ENCODE results near the gene NME3.

GRCh38 chr16:1775006-1775845, 3.9 kb upstream of the NME3 start:
- TF ChIP-seq CTCF (conservative IDR thresholded peaks at IDR 0.05) (no peak), EZH2 (IDR thresholded peaks at IDR 0.05; ENCODE audit: low read depth) (no peak)
